ENCODE results near the gene ZNF853. TPM values are rescaled to one million over a fixed set of nuclear protein-coding genes. Genes with fewer than 3 reads are reported as not detected.
"Not testable (repeated sequence)": the region's sequence is repeated elsewhere in the genome, so short reads cannot be mapped to it uniquely, and the experiment has no call there.

ZNF853 gene
- total RNA-seq, 1 donor from 2014 or later: 9.7 TPM

- Mint-ChIP-seq H3K27ac (ENCODE audit: unreplicated experiment) (peak overlapping the region; percentile 4), H3K9me3 (no peaks in the 10 kb centered on the region), H3K36me3 (ENCODE audit: low read depth) (peaks cover 4% of the 10 kb centered on the region), H3K27me3 (ENCODE audit: low read depth) (peaks cover 2% of the 10 kb centered on the region), H3K4me3 (peak overlapping the region; percentile 82), H3K4me1 (peaks cover 19% of the 10 kb centered on the region)
- no peak for DNase-seq (ENCODE audit: low read depth, low spot score)
- TF ChIP-seq, protein P1, sequence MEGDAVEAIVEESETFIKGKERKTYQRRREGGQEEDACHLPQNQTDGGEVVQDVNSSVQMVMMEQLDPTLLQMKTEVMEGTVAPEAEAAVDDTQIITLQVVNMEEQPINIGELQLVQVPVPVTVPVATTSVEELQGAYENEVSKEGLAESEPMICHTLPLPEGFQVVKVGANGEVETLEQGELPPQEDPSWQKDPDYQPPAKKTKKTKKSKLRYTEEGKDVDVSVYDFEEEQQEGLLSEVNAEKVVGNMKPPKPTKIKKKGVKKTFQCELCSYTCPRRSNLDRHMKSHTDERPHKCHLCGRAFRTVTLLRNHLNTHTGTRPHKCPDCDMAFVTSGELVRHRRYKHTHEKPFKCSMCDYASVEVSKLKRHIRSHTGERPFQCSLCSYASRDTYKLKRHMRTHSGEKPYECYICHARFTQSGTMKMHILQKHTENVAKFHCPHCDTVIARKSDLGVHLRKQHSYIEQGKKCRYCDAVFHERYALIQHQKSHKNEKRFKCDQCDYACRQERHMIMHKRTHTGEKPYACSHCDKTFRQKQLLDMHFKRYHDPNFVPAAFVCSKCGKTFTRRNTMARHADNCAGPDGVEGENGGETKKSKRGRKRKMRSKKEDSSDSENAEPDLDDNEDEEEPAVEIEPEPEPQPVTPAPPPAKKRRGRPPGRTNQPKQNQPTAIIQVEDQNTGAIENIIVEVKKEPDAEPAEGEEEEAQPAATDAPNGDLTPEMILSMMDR (conservative IDR thresholded peaks at IDR 0.05): no peak
Measured at GRCh38 chr7:6576024-6576866, 39.2 kb upstream of the ZNF853 start.

- H3K4me1 Mint-ChIP-seq: peaks cover 19% of the 10 kb centered on the region
- not testable (repeated sequence) for H3K27ac Mint-ChIP-seq (ENCODE audit: unreplicated experiment); H3K36me3 Mint-ChIP-seq (ENCODE audit: low read depth); H3K9me3 Mint-ChIP-seq; DNase-seq (ENCODE audit: low read depth, low spot score); H3K27me3 Mint-ChIP-seq (ENCODE audit: low read depth)
- peak overlapping the region; percentile 94 for H3K4me3 Mint-ChIP-seq
Measured at GRCh38 chr7:6576867-6577368, 38.5 kb upstream of the ZNF853 start.

DNA sequence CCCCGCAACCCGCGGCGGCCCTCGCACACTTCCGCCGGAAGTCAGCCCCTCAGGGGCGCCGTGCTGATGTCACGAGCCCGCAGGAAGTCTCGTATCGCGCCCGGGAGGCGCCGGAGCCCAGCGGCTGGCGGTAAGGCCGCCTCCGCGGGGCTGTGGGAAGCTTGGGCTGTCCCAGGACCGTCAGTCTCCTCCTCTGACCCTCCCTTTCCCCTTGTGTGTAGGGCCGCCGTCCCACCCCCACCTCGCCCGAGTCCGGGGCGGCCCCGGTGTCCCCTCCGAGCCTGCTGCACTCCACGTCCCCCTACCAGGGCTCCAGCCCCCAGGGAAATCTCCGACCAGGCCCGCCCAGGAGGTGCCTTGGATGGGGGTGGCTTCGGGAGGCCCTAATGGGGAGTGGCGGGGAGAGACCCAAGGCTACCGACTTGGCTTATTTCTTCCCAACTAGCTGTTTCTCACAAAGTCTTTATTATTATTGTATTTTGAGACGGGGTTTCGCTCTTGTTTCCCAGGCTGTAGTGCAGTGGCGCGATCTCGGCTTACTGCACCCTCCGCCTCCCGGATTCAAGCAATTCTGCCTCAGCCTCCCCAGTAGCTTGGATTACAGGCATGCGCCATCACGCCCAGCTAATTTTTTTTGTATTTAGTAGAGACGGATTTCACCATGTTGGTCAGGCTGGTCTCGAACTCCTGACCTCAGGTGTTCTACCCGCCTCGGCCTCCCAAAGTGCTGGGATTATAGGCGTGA is 37.9 kb upstream of the ZNF853 start, which contains the start of gene ZDHHC4:
Gene ZDHHC4, plus strand, starts transcription at position 86 of the 745 bp plus-strand sequence. CDS start 3,108 bp downstream, outside the sequence.
- TF ChIP-seq, protein P1 (conservative IDR thresholded peaks at IDR 0.05): no peak
- Mint-ChIP-seq H3K9me3 (no peaks in the 10 kb centered on the region), H3K27ac (ENCODE audit: unreplicated experiment) (peak within 1 kb of the TSS; percentile 97), H3K36me3 (ENCODE audit: low read depth) (peaks cover 6% of the 10 kb centered on the region), H3K27me3 (ENCODE audit: low read depth) (peaks cover 2% of the 10 kb centered on the region), H3K4me1 (peaks cover 19% of the 10 kb centered on the region), H3K4me3 (peak within 1 kb of the TSS; percentile 94)
- DNase-seq (ENCODE audit: low read depth, low spot score): peak; percentile 78

- Mint-ChIP-seq H3K36me3 (ENCODE audit: low read depth) (peaks cover 6% of the 10 kb centered on the region), H3K4me1 (peaks cover 19% of the 10 kb centered on the region), H3K9me3 (no peaks in the 10 kb centered on the region), H3K27me3 (ENCODE audit: low read depth) (no peaks in the 10 kb centered on the region), H3K4me3 (peak overlapping the region; percentile 94), H3K27ac (ENCODE audit: unreplicated experiment) (peak overlapping the region; percentile 97)
- no peak for DNase-seq (ENCODE audit: low read depth, low spot score)
- TF ChIP-seq, protein P1 (conservative IDR thresholded peaks at IDR 0.05): no peak
Measured at GRCh38 chr7:6578114-6579084, 37.0 kb upstream of the ZNF853 start.

- DNase-seq (ENCODE audit: low read depth, low spot score): no peak
- Mint-ChIP-seq H3K27ac (ENCODE audit: unreplicated experiment) (no peak overlapping the region), H3K36me3 (ENCODE audit: low read depth) (peaks cover 6% of the 10 kb centered on the region), H3K27me3 (ENCODE audit: low read depth) (no peaks in the 10 kb centered on the region), H3K4me1 (peaks cover 19% of the 10 kb centered on the region), H3K4me3 (peak overlapping the region; percentile 94), H3K9me3 (no peaks in the 10 kb centered on the region)
- TF ChIP-seq, protein P1 (conservative IDR thresholded peaks at IDR 0.05): peak; percentile 29
Measured at GRCh38 chr7:6579446-6579845, 36.0 kb upstream of the ZNF853 start.

DNA sequence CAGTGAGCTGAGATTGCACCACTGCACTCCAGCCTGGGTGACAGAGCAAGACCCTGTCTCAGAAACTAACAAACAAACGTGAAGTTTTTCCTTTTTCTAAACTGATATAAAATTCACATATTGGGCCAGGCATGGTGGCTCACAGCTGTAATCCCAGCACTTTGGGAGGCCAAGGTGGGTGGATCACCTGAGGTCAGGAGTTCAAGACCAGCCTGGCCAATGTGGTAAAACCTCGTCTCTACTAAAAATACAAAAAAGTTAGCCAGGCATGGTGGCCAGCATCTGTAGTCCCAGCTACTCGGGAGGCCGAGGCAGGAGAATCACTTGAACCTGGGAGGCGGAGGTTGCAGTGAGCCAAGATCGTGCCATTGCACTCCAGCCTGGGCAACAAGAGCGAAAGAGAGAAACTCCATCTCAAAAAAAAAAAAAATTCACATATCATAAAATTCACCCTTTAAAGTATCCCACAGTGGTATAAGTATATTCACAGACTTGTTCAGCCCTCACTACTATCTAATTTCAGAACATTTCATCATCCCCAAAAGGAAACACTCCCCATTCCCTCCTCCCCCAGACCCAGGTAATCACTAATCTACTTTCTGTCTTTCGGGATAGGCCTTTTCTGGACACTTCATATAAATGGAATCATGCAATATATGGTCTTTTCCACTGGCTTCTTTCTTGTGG is 29.5 kb upstream of the ZNF853 start:
- Mint-ChIP-seq H3K4me3 (peak overlapping the region; percentile 42), H3K4me1 (peaks cover 14% of the 10 kb centered on the region), H3K36me3 (ENCODE audit: low read depth) (peaks cover 16% of the 10 kb centered on the region)
- H3K9me3 Mint-ChIP-seq; H3K27ac Mint-ChIP-seq (ENCODE audit: unreplicated experiment); DNase-seq (ENCODE audit: low read depth, low spot score); H3K27me3 Mint-ChIP-seq (ENCODE audit: low read depth): not testable (repeated sequence)

Data from neural crest cell (in vitro differentiated cells).